GM21723 (cell line): Measurements from ENCODE around the gene CRYBG1.
"Not testable (repeated sequence)": the region's sequence is repeated elsewhere in the genome, so short reads cannot be mapped to it uniquely, and the experiment has no call there.

Experiments
- ATAC-seq: cut with Tn5 transposase; IDR thresholded peaks from one replicate; pipeline ENCODE4 v1.9.1; 2021; ENCODE audit warnings: mild to moderate bottlenecking, moderate library complexity; ENCODE audit not compliant: unreplicated experiment

Gene CRYBG1

GRCh38 chr6:106574741-106575458 is 214.4 kb downstream of the CRYBG1 start:
- ATAC-seq = no peak

- no peak for ATAC-seq
Observed at GRCh38 chr6:106579281-106579680, 218.8 kb downstream of the CRYBG1 start.

- no peak for ATAC-seq
Observed at GRCh38 chr6:106581468-106581867, 221.0 kb downstream of the CRYBG1 start.

GRCh38 chr6:106586815-106587415 is 226.4 kb downstream of the CRYBG1 start:
- no peak for ATAC-seq

GRCh38 chr6:106588937-106589336 is 228.4 kb downstream of the CRYBG1 start:
- not testable (repeated sequence) for ATAC-seq

GRCh38 chr6:106591111-106591825 is 230.8 kb downstream of the CRYBG1 start:
- ATAC-seq = no peak

GRCh38 chr6:106599440-106599839 is 238.9 kb downstream of the CRYBG1 start:
- no peak for ATAC-seq

GRCh38 chr6:106600329-106600728 is 239.8 kb downstream of the CRYBG1 start:
- no peak for ATAC-seq

GRCh38 chr6:106608080-106608668 is 247.7 kb downstream of the CRYBG1 start:
- ATAC-seq = peak; percentile 88

GRCh38 chr6:106609699-106610098 is 249.2 kb downstream of the CRYBG1 start:
- no peak for ATAC-seq

GRCh38 chr6:106611030-106611429 is 250.5 kb downstream of the CRYBG1 start:
- no peak for ATAC-seq

- no peak for ATAC-seq
Observed at GRCh38 chr6:106612671-106613416, 252.3 kb downstream of the CRYBG1 start.

- no peak for ATAC-seq
Observed at GRCh38 chr6:106613590-106613989, 253.1 kb downstream of the CRYBG1 start.

- no peak for ATAC-seq
Observed at GRCh38 chr6:106614166-106614565, 253.6 kb downstream of the CRYBG1 start.

- ATAC-seq = no peak
Observed at GRCh38 chr6:106614592-106615257, 254.2 kb downstream of the CRYBG1 start.

GRCh38 chr6:106617302-106617701 is 256.8 kb downstream of the CRYBG1 start:
- no peak for ATAC-seq

GRCh38 chr6:106617857-106618256 is 257.3 kb downstream of the CRYBG1 start:
- ATAC-seq = no peak

- no peak for ATAC-seq
Observed at GRCh38 chr6:106618324-106618723, 257.8 kb downstream of the CRYBG1 start.

GRCh38 chr6:106619223-106619622 is 258.7 kb downstream of the CRYBG1 start:
- no peak for ATAC-seq

GRCh38 chr6:106620931-106621672 is 260.6 kb downstream of the CRYBG1 start:
- no peak for ATAC-seq
